Fibroblast of villous mesenchyme (primary cell): ENCODE measurements around the gene POGZ. TPM values are rescaled to one million over a fixed set of nuclear protein-coding genes. Genes with fewer than 3 reads are reported as not detected.

Source experiments
- DNase-seq: peaks from one replicate; pipeline ENCODE4 v3.0.0-alpha.2; 2010; ENCODE audit warnings: low read depth
- H3K4me3 ChIP-seq: 2 replicates; pipeline ENCODE4 v1.5.1; 2011; ENCODE audit warnings: low read depth, mild to moderate bottlenecking, low read length
- total RNA-seq: library from RNA; depleted of rRNA; stranded (reverse); fragments of >200 nt; gene quantifications from 2 replicates; pipeline ENCODE4 v1.2.3, GENCODE V29; 2012
- TF ChIP-seq, protein P1 (sequence below): IDR thresholded peaks from 2 replicates; pipeline ENCODE4 v1.5.1; 2012; ENCODE audit warnings: low read depth, mild to moderate bottlenecking, low read length; ENCODE audit not compliant: insufficient read depth

The POGZ gene
- total RNA-seq, 1 donor, result 31.1 TPM

DNA sequence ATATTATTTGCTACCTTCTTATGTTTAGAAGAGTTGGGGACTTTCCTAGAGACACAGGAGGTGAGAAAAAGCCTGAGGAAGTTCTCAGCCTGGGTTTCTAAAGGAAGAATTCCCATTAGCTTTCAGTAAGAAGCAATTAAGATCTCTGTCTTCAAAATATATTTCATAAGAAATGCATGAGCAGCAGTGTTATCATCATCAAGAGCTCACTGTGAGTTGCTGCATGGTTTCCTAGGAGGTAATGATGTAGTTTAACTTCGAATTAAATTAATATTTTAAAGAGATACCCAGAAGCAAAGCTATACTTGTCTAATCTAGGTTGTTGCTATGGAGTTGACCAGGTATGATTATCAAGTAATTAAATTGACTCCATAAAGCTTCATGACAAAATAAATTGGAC lies 5.7 kb upstream of the POGZ start:
- no peak for DNase-seq
- TF ChIP-seq, protein P1, sequence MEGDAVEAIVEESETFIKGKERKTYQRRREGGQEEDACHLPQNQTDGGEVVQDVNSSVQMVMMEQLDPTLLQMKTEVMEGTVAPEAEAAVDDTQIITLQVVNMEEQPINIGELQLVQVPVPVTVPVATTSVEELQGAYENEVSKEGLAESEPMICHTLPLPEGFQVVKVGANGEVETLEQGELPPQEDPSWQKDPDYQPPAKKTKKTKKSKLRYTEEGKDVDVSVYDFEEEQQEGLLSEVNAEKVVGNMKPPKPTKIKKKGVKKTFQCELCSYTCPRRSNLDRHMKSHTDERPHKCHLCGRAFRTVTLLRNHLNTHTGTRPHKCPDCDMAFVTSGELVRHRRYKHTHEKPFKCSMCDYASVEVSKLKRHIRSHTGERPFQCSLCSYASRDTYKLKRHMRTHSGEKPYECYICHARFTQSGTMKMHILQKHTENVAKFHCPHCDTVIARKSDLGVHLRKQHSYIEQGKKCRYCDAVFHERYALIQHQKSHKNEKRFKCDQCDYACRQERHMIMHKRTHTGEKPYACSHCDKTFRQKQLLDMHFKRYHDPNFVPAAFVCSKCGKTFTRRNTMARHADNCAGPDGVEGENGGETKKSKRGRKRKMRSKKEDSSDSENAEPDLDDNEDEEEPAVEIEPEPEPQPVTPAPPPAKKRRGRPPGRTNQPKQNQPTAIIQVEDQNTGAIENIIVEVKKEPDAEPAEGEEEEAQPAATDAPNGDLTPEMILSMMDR, result no peak
- no peak overlapping the region for H3K4me3 ChIP-seq

DNA sequence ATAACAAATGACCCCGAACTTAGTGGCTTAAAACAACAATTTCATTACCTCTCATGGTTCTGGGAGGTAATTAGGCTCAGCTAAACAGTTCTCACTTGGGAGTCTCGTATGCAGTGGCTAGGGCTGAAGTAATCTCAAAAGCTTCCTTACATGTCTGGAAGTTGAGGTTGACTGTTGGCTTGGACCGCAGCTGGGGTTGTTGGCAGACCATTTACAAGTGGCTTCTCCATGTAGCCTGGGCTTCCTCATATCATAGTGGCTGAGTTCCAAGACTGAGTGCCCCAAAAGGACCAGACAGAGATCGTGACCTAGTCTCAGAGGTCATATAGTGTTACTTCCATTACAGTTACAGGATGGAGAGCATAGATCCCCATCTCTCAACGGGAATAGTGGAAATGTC lies 2.4 kb upstream of the POGZ start:
- TF ChIP-seq, protein P1, result no peak

DNA sequence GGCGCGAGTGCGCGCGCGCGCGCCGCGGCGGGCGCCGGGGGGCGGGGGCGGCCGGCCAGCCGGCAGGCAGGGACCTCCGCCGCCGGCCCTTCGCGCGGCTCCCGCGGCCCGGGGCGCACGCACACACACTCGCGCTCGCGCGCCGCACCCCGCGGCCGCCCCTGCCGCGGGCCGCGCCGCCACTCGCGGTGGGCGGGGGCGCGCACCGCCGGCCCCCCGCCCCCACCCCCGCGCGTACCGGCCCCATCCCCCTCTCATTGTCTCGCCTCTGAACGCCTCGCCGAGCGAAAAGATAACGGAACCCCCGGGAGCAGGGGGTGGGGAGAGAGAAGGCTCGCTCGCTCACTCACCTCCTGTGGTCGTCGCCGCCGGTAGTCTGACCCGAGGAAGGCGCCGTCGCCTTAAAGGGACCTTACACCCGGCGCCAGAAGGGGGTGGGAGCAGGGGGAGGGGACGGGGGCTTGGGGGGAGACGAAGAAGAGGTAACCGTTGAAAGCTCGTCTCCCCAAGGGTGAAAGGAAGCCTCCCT lies 428 bp downstream of the POGZ start:
- H3K4me3 ChIP-seq, result peak overlapping the region; percentile 71
- DNase-seq, result peak; percentile 73
- TF ChIP-seq, protein P1, result no peak

More for the DNA sequence above, 2.4 kb upstream of the POGZ start:
- H3K4me3 ChIP-seq, result no peak overlapping the region
- DNase-seq, result no peak

DNA sequence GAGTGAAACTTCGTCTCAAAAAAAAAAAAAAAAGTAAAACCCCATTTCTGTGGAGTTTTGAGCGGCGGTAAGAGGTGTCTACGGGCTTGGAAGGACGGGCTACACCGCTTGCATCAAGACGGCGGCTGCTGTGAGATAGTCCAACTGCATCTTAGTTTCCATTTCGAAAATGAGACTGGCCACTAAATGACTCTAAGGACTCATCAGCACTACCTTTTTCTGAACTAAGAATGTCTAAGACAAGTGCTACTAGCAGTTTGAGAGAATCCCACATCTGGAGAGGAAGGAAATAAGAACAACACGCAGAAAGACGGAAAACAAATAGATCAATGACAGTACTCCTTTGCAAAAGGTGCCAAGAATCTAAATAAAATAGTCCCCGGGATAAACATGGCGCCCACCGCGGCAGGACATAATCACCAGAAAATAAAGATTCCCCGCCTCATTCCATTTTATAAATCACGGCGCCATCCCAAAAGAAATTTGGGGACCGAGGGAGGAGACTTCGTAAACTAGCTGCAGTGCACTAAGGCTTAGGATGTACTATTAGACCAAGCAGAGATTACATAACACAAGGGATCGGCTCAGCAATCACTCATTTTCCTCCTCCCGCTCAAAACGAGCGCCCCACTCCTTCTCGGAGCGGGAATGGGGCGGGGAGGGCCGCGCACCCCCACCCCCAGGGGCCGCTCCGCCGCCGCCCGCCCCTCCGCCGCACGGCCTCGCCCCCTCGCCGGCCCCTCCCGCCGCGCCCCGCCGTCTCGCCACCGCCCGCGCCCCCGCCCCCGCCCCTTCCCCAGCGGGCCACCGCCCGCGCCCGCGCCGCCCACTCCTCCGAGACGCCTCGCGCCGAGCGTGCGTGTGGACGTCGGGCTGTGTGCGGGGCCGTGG lies 1.1 kb downstream of the POGZ start:
- TF ChIP-seq, protein P1, result no peak
- DNase-seq, result peak; percentile 91
- H3K4me3 ChIP-seq, result peak overlapping the region; percentile 71

DNA sequence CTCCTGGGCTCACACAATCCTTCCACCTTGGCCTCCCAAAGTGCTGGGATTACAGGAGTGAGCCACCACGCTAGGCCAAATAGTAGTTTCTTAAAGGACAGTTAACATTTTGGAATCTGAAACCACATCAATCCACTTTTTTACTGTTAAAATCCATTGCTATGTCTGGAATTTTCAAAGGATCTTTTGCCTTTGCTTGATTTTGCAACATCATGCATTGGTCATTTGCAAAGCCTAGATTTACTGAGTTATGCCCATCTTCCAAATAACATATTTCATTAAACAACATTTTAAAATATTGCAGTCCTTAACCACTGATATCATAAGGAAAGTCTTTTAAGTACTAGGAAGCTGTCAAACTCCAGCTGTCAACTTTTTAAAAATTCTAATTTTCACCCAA lies 3.3 kb downstream of the POGZ start:
- no peak overlapping the region for H3K4me3 ChIP-seq
- no peak for DNase-seq
- TF ChIP-seq, protein P1, result no peak

DNA sequence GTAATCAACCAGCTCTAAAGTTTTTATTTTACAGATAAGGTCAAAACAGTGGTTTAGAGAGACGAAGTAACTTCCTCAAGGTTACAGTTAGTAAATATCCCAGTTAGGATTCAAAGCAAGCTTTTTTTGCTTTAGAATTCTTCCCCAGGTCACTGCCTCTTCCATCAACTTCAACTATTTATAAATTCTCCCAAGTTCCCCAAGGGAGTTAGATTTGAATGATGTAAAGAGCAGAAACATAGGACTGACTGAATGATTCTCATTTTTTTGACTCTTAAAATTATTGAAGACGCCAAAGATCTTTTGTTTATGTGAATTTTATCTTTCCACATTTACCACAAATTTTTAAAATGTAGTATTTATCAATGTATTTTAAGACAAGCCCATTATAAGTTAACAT lies 4.1 kb downstream of the POGZ start:
- no peak for DNase-seq
- no peak overlapping the region for H3K4me3 ChIP-seq
- TF ChIP-seq, protein P1, result no peak
